Mesendoderm (in vitro differentiated cells): ENCODE results near the gene ATAD5.

Source experiments
- DNase-seq: peaks from one replicate; pipeline ENCODE4 v3.0.0; 2013
- H2AK5ac ChIP-seq: 2 replicates; pipeline ENCODE4 v1.6.1; 2013; ENCODE audit warnings: low read length, inconsistent platforms
- H2BK120ac ChIP-seq: 2 replicates; pipeline ENCODE4 v1.6.1; 2013; ENCODE audit warnings: low read depth, mild to moderate bottlenecking, low read length, moderate library complexity, mixed read lengths
- H2BK15ac ChIP-seq: replicated peaks from 2 replicates; pipeline ENCODE4 v1.6.1; 2013; ENCODE audit warnings: low read depth, mild to moderate bottlenecking, moderate library complexity
- H2BK5ac ChIP-seq: 2 replicates; pipeline ENCODE4 v1.6.1; 2013; ENCODE audit warnings: low read length, inconsistent platforms
- H3K18ac ChIP-seq: 2 replicates; pipeline ENCODE4 v1.6.1; 2013; ENCODE audit warnings: mild to moderate bottlenecking, low read length, mixed read lengths
- H3K23ac ChIP-seq: one replicate; pipeline ENCODE4 v1.6.1; 2013; ENCODE audit warnings: low read length
- H3K27ac ChIP-seq: 2 replicates; pipeline ENCODE4 v1.5.1; 2013; ENCODE audit warnings: low read depth, mild to moderate bottlenecking, inconsistent platforms, low read length, moderate library complexity
- H3K27me3 ChIP-seq: 2 replicates; pipeline ENCODE4 v1.6.1; 2013; ENCODE audit warnings: low read length, control low read depth, mild to moderate bottlenecking, inconsistent platforms; ENCODE audit not compliant: insufficient read depth, poor library complexity
- H3K36me3 ChIP-seq: 2 replicates; pipeline ENCODE4 v1.6.1; 2013; ENCODE audit warnings: low read length, inconsistent platforms; ENCODE audit not compliant: control insufficient read depth, insufficient read depth
- H3K4ac ChIP-seq: one replicate; pipeline ENCODE4 v1.6.1; 2013; ENCODE audit warnings: low read depth, mild to moderate bottlenecking, low read length, moderate library complexity
- H3K4me1 ChIP-seq: 2 replicates; pipeline ENCODE4 v1.6.1; 2013; ENCODE audit warnings: low read depth, low read length, inconsistent platforms; ENCODE audit not compliant: control insufficient read depth
- H3K4me2 ChIP-seq: 2 replicates; pipeline ENCODE4 v1.6.1; 2013; ENCODE audit warnings: low read length
- H3K4me3 ChIP-seq: 2 replicates; pipeline ENCODE4 v1.5.1; 2013; ENCODE audit warnings: mild to moderate bottlenecking, low read length
- H3K56ac ChIP-seq: one replicate; pipeline ENCODE4 v1.6.1; 2013; ENCODE audit warnings: low read length
- H3K79me1 ChIP-seq: 2 replicates; pipeline ENCODE4 v1.6.1; 2013; ENCODE audit warnings: low read length, inconsistent platforms
- H3K79me2 ChIP-seq: 2 replicates; pipeline ENCODE4 v1.6.1; 2013; ENCODE audit warnings: mild to moderate bottlenecking, low read length; ENCODE audit not compliant: control insufficient read depth, insufficient read depth
- H3K9ac ChIP-seq: 2 replicates; pipeline ENCODE4 v1.6.1; 2013; ENCODE audit warnings: low read length, inconsistent platforms
- H4K5ac ChIP-seq: one replicate; pipeline ENCODE4 v1.6.1; 2013; ENCODE audit warnings: low read length
- H4K8ac ChIP-seq: one replicate; pipeline ENCODE4 v1.6.1; 2013; ENCODE audit warnings: low read depth, mild to moderate bottlenecking, control low read depth, low read length, moderate library complexity
- WGBS: extraction: QIAGEN DNeasy Blood & Tissue Kit; methylation state at CpG from one replicate; pipeline ENCODE4 v1.1.7; 2013; ENCODE audit warnings: low lambda C conversion rate, missing lambda C conversion rate; ENCODE audit not compliant: insufficient coverage; ENCODE audit errors: extremely low coverage; 5-methylcytosine and 5-hydroxymethylcytosine counted together

The ATAD5 gene

GRCh38 chr17:30838202-30838807 lies 6.5 kb downstream of the ATAD5 start:
- H3K79me2 ChIP-seq = no peaks in the 10 kb centered on the region
- no peaks in the 10 kb centered on the region for H3K27me3 ChIP-seq
- H2BK15ac ChIP-seq = no peak overlapping the region
- H3K18ac ChIP-seq = no peak overlapping the region
- no peak for DNase-seq
- no peaks in the 10 kb centered on the region for H3K79me1 ChIP-seq
- H2BK5ac ChIP-seq = no peak overlapping the region
- WGBS = no CpG with 5 or more reads among the region's 5 CpGs
- H3K56ac ChIP-seq = no peak overlapping the region
- H2AK5ac ChIP-seq = no peak overlapping the region
- H3K23ac ChIP-seq = no peak overlapping the region
- H3K27ac ChIP-seq = no peak overlapping the region
- H4K8ac ChIP-seq = no peak overlapping the region
- H2BK120ac ChIP-seq = no peak overlapping the region
- no peak overlapping the region for H3K4ac ChIP-seq
- H3K9ac ChIP-seq = no peak overlapping the region
- no peaks in the 10 kb centered on the region for H3K4me1 ChIP-seq
- H3K36me3 ChIP-seq = peaks cover 2% of the 10 kb centered on the region
- no peak overlapping the region for H3K4me2 ChIP-seq
- no peak overlapping the region for H4K5ac ChIP-seq
- H3K4me3 ChIP-seq = no peak overlapping the region

- no peak overlapping the region for H3K23ac ChIP-seq
- no peak overlapping the region for H4K5ac ChIP-seq
- H3K4me3 ChIP-seq = no peak overlapping the region
- H3K27me3 ChIP-seq = no peaks in the 10 kb centered on the region
- no peak overlapping the region for H3K18ac ChIP-seq
- no CpG with 5 or more reads among the region's 7 CpGs for WGBS
- no peak overlapping the region for H4K8ac ChIP-seq
- peaks cover 4% of the 10 kb centered on the region for H3K36me3 ChIP-seq
- H3K9ac ChIP-seq = no peak overlapping the region
- H3K4me2 ChIP-seq = no peak overlapping the region
- H2AK5ac ChIP-seq = no peak overlapping the region
- no peak overlapping the region for H3K56ac ChIP-seq
- DNase-seq = no peak
- no peaks in the 10 kb centered on the region for H3K79me2 ChIP-seq
- H3K79me1 ChIP-seq = no peaks in the 10 kb centered on the region
- no peak overlapping the region for H2BK120ac ChIP-seq
- no peak overlapping the region for H3K27ac ChIP-seq
- no peaks in the 10 kb centered on the region for H3K4me1 ChIP-seq
- H2BK15ac ChIP-seq = no peak overlapping the region
- H3K4ac ChIP-seq = no peak overlapping the region
- H2BK5ac ChIP-seq = no peak overlapping the region
Observed at GRCh38 chr17:30840771-30841170, 9.0 kb downstream of the ATAD5 start.

- no peak overlapping the region for H4K5ac ChIP-seq
- no peak overlapping the region for H2BK120ac ChIP-seq
- H3K27me3 ChIP-seq = no peaks in the 10 kb centered on the region
- H3K36me3 ChIP-seq = peaks cover 3% of the 10 kb centered on the region
- no CpG with 5 or more reads among the region's 6 CpGs for WGBS
- H3K4me2 ChIP-seq = no peak overlapping the region
- DNase-seq = no peak
- H2AK5ac ChIP-seq = no peak overlapping the region
- no peak overlapping the region for H2BK5ac ChIP-seq
- no peak overlapping the region for H3K23ac ChIP-seq
- no peak overlapping the region for H2BK15ac ChIP-seq
- H4K8ac ChIP-seq = no peak overlapping the region
- no peak overlapping the region for H3K27ac ChIP-seq
- no peak overlapping the region for H3K18ac ChIP-seq
- no peaks in the 10 kb centered on the region for H3K79me1 ChIP-seq
- H3K4ac ChIP-seq = no peak overlapping the region
- no peaks in the 10 kb centered on the region for H3K79me2 ChIP-seq
- no peaks in the 10 kb centered on the region for H3K4me1 ChIP-seq
- H3K9ac ChIP-seq = no peak overlapping the region
- H3K4me3 ChIP-seq = no peak overlapping the region
- H3K56ac ChIP-seq = no peak overlapping the region
Observed at GRCh38 chr17:30848021-30848420, 16.3 kb downstream of the ATAD5 start.

- WGBS = no CpG with 5 or more reads among the region's 3 CpGs
- H3K36me3 ChIP-seq = peaks cover 2% of the 10 kb centered on the region
Observed at GRCh38 chr17:30854146-30854545, 22.4 kb downstream of the ATAD5 start.

GRCh38 chr17:30858556-30859250 lies 26.9 kb downstream of the ATAD5 start:
- H3K36me3 ChIP-seq = peaks cover 2% of the 10 kb centered on the region
- no peak overlapping the region for H3K4me2 ChIP-seq
- H3K27ac ChIP-seq = no peak overlapping the region
- no peak for DNase-seq
- H2AK5ac ChIP-seq = no peak overlapping the region
- H2BK15ac ChIP-seq = no peak overlapping the region
- H3K23ac ChIP-seq = no peak overlapping the region
- H4K5ac ChIP-seq = no peak overlapping the region
- H3K27me3 ChIP-seq = no peaks in the 10 kb centered on the region
- no peak overlapping the region for H3K56ac ChIP-seq
- no peaks in the 10 kb centered on the region for H3K79me2 ChIP-seq
- no peak overlapping the region for H2BK120ac ChIP-seq
- WGBS = no CpG with 5 or more reads among the region's 9 CpGs
- H3K4ac ChIP-seq = no peak overlapping the region
- no peak overlapping the region for H3K18ac ChIP-seq
- no peaks in the 10 kb centered on the region for H3K79me1 ChIP-seq
- H4K8ac ChIP-seq = no peak overlapping the region
- H2BK5ac ChIP-seq = no peak overlapping the region
- H3K4me3 ChIP-seq = no peak overlapping the region
- no peak overlapping the region for H3K9ac ChIP-seq
- H3K4me1 ChIP-seq = no peaks in the 10 kb centered on the region

More at GRCh38 chr17:30854146-30854545, 22.4 kb downstream of the ATAD5 start:
- no peak overlapping the region for H3K56ac ChIP-seq
- H2BK120ac ChIP-seq = no peak overlapping the region
- no peak overlapping the region for H3K23ac ChIP-seq
- H4K8ac ChIP-seq = no peak overlapping the region
- no peaks in the 10 kb centered on the region for H3K79me2 ChIP-seq
- no peak overlapping the region for H3K9ac ChIP-seq
- H3K4me2 ChIP-seq = no peak overlapping the region
- no peak overlapping the region for H2AK5ac ChIP-seq
- H2BK5ac ChIP-seq = no peak overlapping the region
- no peak overlapping the region for H4K5ac ChIP-seq
- H3K79me1 ChIP-seq = no peaks in the 10 kb centered on the region
- no peak overlapping the region for H3K4me3 ChIP-seq
- H3K4ac ChIP-seq = no peak overlapping the region
- no peak for DNase-seq
- no peaks in the 10 kb centered on the region for H3K4me1 ChIP-seq
- no peaks in the 10 kb centered on the region for H3K27me3 ChIP-seq
- no peak overlapping the region for H2BK15ac ChIP-seq
- no peak overlapping the region for H3K27ac ChIP-seq
- H3K18ac ChIP-seq = no peak overlapping the region

- no peaks in the 10 kb centered on the region for H3K27me3 ChIP-seq
- H2BK15ac ChIP-seq = no peak overlapping the region
- H4K8ac ChIP-seq = no peak overlapping the region
- H3K9ac ChIP-seq = no peak overlapping the region
- H3K56ac ChIP-seq = no peak overlapping the region
- H3K27ac ChIP-seq = no peak overlapping the region
- H3K4ac ChIP-seq = no peak overlapping the region
- no peaks in the 10 kb centered on the region for H3K79me2 ChIP-seq
- no peak overlapping the region for H3K4me2 ChIP-seq
- H3K4me1 ChIP-seq = no peaks in the 10 kb centered on the region
- no peak overlapping the region for H3K18ac ChIP-seq
- H3K79me1 ChIP-seq = no peaks in the 10 kb centered on the region
- H2BK5ac ChIP-seq = no peak overlapping the region
- no peak for DNase-seq
- H2AK5ac ChIP-seq = no peak overlapping the region
- H3K36me3 ChIP-seq = no peaks in the 10 kb centered on the region
- no peak overlapping the region for H3K4me3 ChIP-seq
- no peak overlapping the region for H2BK120ac ChIP-seq
- WGBS = no CpG with 5 or more reads among the region's 1 CpG
- H3K23ac ChIP-seq = no peak overlapping the region
- H4K5ac ChIP-seq = no peak overlapping the region
Observed at GRCh38 chr17:30864636-30865035, 32.9 kb downstream of the ATAD5 start.
